Stimulated activated CD4-positive, alpha-beta T cell treated with anti-CD3 and anti-CD28 coated beads, Interleukin-1b, Interleukin-23, amount 100 ng/mL, for 48 hours (primary cell): ENCODE results near the gene GLG1.
"Not testable (repeated sequence)": the region's sequence is repeated elsewhere in the genome, so short reads cannot be mapped to it uniquely, and the experiment has no call there.

ENCODE experiments used
- DNase-seq: peaks from one replicate; pipeline ENCODE4 v3.0.0-alpha.2; 2020

GLG1 gene

DNA sequence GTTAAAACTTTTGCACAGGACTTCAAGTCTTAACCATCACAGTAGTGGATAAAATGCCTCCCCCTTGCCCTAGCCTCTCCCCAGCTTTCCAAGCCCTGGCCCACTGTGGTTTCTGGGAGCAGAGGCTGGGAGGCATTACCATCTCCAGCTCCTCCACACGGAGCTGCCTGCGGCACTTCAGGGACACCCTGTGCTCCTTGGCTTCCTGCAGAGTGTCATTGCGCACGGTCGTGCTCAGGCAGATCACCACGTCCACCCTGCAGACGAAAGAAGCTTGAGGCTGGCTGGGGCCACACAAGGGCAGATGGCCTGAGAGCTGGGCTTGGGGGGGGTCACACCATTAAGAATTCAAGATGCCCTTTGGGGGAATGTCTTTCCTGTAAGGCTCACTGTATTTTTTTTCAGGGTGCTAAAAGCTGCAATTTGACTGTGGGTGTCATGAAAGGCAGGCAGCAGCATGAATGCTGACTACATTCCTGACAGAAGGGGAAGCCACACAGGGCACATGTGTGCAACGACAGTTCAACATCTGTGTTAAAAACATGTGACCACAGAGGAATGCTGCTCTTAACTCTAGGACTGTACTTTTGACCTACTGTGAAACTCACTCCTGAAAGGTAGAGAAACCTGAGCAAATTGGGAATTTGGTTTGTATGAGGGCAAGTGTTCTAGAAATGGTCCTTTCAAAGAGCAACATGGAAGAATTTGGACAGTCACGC is 137.9 kb downstream of the GLG1 start:
- DNase-seq, result no peak

DNA sequence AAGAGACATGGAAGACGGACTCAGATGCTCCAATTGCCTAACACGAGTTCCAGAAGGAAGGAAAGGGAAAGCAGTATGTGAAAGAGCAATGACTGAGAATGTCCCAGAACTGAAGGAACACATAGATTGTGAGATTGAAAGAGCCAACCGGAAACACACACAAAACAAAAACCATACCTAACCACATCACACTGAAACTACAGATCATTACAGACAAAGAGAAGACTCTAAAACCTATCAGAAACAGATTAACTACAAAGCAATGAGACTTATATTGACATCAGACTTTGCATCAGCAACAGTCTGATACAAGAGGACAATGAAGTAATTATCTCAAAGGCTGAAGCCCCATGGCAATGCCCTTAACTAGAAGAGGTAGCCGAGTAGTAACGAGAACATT is 140.0 kb downstream of the GLG1 start:
- DNase-seq, result no peak

DNA sequence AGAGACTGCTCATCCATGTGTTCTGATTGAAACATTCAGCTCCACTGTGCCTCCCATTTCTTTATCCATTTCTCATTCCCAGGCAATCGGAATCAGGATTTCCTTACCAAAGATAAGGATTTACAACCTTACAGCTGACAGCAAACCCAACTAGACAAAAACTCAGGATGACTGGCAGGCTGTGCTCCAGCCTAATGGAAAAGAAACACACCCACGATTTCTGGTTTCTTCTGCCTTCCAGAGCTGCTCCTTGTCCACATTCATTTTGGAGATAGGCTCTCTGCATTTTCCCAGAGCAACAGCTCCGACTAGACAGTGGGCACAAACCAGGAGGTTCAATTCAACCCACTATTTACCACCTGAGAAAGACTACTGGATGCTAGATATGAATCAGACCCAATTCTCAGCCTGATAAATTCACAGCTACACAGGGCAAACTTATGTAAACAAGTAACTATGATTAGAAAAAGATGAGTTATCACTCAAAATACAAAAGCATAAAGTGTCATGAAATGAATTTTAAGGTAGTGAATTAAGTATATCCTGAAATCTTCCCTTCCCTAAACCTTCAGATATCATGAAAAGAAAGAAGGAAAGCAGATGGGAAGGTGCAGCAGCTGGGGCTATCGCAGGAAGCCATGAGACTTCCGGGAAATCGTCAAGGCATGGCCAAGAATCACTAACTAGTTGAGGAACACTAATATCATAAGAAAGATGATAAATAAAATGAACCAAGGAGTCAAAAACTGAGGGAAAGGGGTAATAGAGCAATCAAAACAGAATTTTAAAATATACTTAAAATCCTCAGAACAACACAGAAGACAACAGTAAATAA is 140.8 kb downstream of the GLG1 start:
- DNase-seq, result no peak

DNA sequence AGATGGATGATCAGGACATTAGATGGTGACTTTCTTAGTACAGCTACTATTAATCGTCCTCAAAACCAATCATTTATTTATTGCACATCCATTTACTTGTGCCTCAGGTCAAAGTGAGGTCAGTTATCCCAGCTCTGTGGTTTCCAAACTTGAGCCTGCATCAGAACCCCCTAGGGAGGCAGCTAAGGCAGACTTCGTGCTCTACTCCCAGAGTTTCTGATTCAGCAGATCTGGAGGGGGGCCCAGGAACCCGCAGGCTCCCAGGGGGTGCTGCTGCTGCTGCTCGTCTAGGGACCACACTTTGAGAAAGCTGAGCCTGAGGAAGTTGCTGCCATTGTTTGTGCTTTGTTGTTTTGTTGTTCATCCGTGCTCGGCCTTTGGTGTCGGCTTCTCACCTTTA is 141.6 kb downstream of the GLG1 start:
- no peak for DNase-seq

GRCh38 chr16:74463888-74464287 is 143.0 kb downstream of the GLG1 start:
- DNase-seq, result no peak

DNA sequence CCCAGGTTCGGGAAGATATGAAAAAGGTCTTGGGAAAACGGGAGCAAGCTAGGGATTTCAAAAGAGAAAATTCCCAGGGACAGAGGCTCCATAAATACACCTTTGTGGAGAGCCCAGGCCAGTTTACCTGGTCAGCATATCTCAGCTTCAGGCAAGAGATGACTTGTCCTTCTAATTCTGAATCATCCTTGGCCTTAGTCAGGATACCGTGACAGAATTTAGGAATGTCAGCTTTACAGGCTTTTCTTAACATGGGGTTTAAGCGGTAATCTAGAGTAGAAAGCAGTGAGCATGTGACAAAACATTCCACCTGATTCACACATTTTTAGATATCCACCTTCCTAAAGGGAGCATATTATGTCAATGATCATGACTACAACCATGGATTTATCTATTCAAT is 144.6 kb downstream of the GLG1 start:
- no peak for DNase-seq

GRCh38 chr16:74461826-74462225 is 145.1 kb downstream of the GLG1 start:
- no peak for DNase-seq

DNA sequence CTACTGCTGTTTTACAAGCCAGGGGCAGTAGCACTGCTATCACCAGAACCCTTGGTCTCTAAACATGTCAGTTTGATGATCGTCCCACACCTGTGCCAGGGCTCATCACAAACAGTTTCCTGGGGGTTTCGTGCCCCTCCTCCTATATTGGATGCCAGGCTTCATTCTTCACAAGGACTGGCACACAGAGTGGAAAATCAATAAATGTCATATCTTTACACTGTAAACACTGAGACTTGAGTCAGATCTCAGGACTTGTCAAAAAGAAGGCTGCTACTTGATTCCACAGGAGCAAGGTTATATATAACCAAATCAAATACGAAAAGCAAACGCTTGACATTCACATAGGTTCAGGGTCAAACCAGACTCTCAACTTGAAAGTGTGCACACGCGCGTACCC is 146.4 kb downstream of the GLG1 start:
- DNase-seq, result no peak

DNA sequence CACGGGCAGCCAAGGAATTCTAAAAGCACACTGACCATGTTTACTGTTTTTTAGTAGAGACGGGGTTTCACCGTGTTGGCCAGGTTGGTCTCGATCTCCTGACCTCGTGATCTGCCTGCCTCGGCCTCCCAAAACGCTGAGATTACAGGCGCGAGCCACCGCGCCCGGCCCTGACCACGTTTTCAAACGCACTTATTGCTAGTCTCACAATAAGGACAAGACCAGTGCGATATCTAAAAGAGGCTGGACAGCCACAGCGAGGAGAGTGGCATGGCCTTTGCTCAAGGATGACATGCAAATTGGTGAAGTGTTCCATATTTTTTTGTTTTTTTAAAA is 150.7 kb downstream of the GLG1 start:
- DNase-seq, result no peak

- DNase-seq, result no peak
Measured at GRCh38 chr16:74455619-74456289, 151.2 kb downstream of the GLG1 start.

- no peak for DNase-seq
Measured at GRCh38 chr16:74455213-74455612, 151.7 kb downstream of the GLG1 start.

DNA sequence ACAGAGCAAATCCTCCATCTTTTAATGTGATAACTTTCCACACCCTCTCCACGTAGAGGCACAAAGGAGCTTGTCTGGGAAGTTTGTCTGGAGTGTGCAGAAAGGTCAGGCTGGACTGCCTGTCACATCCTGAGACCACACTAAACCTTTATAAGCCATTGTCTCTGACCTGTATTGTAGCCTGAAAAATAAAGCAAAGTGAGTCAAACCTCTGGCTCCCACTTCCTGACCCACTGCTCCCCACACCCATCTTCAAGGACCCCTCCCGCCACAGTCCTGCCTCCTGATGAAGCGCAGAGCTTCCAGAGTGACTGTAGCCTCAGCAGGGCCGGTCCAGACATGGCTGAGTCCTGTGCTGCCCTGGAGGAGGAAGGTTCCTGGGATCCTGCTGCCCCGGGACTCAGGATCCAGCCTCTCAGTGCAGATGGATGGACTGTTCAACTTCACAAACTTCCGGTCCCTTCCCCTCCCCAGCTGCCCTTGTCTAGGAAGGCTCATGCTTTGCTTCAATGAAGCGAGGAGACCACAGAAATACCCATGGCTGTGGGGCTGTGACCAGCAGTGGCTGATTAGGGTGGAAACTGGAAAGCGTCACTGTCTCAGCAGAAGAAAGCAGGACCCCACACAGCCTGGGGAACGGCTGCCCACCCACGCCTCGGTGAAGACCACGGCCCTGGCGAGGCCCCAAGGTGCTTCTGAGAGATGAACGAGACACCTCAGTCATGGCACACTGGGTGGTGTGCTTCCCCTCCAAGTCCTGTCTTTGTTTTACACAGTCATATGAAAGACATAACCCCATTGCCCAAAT is 154.8 kb downstream of the GLG1 start:
- no peak for DNase-seq

GRCh38 chr16:74450967-74451760 is 155.8 kb downstream of the GLG1 start:
- DNase-seq, result no peak

- no peak for DNase-seq
Measured at GRCh38 chr16:74450236-74450635, 156.7 kb downstream of the GLG1 start.

GRCh38 chr16:74449470-74449869 is 157.4 kb downstream of the GLG1 start:
- DNase-seq, result no peak

GRCh38 chr16:74448990-74449389 is 157.9 kb downstream of the GLG1 start:
- no peak for DNase-seq

DNA sequence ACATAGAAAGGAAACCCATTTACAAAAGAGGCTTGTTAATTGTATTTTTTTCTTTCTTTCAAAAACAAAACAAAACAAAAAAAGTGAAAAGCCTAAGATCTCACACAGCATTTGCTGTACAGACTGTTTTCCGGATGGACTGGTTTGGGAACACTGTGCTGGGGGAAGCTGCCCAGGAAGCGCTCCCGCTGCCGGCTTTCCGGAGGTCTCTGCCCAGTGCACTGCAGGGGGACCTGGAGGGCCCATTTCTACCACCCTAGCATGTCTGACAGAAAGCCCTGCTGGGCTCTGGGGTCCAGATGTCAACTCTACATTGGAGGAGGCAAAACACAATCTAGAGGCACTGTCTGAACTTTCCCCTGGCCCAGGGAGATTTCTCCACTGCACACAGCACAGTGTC is 159.3 kb downstream of the GLG1 start:
- no peak for DNase-seq

DNA sequence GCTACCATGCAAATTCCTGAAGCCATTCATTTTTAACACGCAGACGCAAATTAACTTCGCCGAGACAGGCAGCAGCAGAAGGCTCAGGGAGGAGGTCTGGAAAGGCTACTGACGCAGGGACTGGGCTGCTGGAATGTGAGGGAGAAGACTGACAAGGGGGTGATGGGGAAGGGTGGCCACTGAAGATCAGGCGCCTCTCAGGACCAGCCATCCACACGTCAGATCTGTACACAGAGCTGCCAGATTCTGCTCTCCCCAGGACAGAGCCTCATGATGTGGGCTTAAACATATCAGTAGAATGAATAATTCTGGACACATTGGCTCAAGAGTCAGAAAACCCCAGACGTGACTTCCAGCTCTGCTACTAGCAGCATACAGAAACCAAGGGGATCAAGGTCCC is 160.0 kb downstream of the GLG1 start:
- no peak for DNase-seq

GRCh38 chr16:74443624-74444346 is 163.1 kb downstream of the GLG1 start:
- not testable (repeated sequence) for DNase-seq

- no peak for DNase-seq
Measured at GRCh38 chr16:74439685-74440084, 167.2 kb downstream of the GLG1 start.

DNA sequence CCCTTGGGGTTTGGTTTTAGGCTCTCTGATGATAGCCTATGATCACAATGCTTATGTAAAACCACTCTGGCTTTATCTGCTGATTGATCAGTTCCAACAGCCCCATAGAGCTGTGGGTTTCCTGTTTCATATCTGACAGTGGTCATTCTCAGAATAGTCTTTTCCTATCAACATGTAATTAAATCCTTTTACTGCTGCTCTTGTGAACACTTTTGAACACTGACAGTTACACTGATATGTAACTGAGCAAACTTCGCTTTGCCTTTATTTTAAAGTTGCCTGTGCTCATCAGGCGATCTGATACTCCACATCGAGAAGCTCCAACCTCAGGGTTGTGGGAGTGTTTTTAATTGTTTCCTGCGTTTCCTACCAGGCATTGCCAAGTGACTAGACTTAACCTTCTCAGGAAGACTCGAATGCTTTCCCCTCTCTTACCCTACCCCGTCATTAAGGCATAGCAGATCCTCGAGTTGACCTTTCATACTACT is 168.4 kb downstream of the GLG1 start:
- DNase-seq, result no peak
